Activated B cell treated with CpG ODN at 0.5 μM for 24 hours (primary cell): ENCODE results near the gene MLN. TPM values are rescaled to one million over a fixed set of nuclear protein-coding genes. Genes with fewer than 3 reads are reported as not detected.

Source experiments
- ATAC-seq: fragments of 200-7000 bp; cut with Tn5 transposase; one replicate; pipeline ENCODE4 v1.10.0; 2021; ENCODE audit warnings: low read depth, mild to moderate bottlenecking, moderate library complexity
- CTCF ChIA-PET: fragments of 350-600 bp; sonication (Branson Sonifier 250); formaldehyde crosslinking; loops from one replicate; lab custom pipeline; 2021; ENCODE audit warnings: antibody characterized with exemption; lab: Charles Lee
- POLR2A ChIA-PET: fragments of 350-600 bp; sonication (Branson Sonifier 250); formaldehyde crosslinking; loops from one replicate; lab custom pipeline; 2021; ENCODE audit warnings: antibody characterized with exemption; lab: Charles Lee
- DNase-seq: peaks from one replicate; pipeline ENCODE4 v3.0.0; 2022
- H3K27ac Mint-ChIP-seq: one replicate; pipeline ENCODE4 v1.8.0; 2020; ENCODE audit warnings: mixed read lengths
- H3K27me3 Mint-ChIP-seq: one replicate; pipeline ENCODE4 v1.8.0; 2021; ENCODE audit warnings: mixed read lengths
- H3K36me3 Mint-ChIP-seq: one replicate; pipeline ENCODE4 v1.8.0; 2021; ENCODE audit warnings: low read depth, mixed read lengths
- H3K4me1 Mint-ChIP-seq: one replicate; pipeline ENCODE4 v1.8.0; 2021; ENCODE audit warnings: mixed read lengths
- H3K4me3 Mint-ChIP-seq: one replicate; pipeline ENCODE4 v1.8.0; 2020; ENCODE audit warnings: mild to moderate bottlenecking, mixed read lengths
- H3K9me3 Mint-ChIP-seq: one replicate; pipeline ENCODE4 v1.8.0; 2020; ENCODE audit warnings: mixed read lengths
- CTCF ChIP-seq: fragments of 200-600 bp; IDR thresholded peaks from one replicate; pipeline ENCODE4 v1.8.0; 2022; ENCODE audit warnings: antibody characterized with exemption, mild to moderate bottlenecking
- intact Hi-C: fragments of 100-400 bp; cut with micrococcal nuclease; formaldehyde crosslinking; loops from one replicate; pipeline ENCODE4 v1.15.1; 2024
- total RNA-seq: library from RNA; stranded (reverse); gene quantifications from 2 replicates; pipeline ENCODE4 v1.2.3, GENCODE V29; 2022

MLN gene
- total RNA-seq, 1 donor from 2014 or later: not detected

- ChIA-PET CTCF (interaction anchor here (1.2 kb wide), 1 partner anchor 9 kb away, joined by 3 read pairs; no protein-coding TSS in a partner anchor), POLR2A (no interaction called here)
- H3K9me3 Mint-ChIP-seq: no peaks in the 10 kb centered on the region
- intact Hi-C loops: no loop called here
- no peaks in the 10 kb centered on the region for H3K27me3 Mint-ChIP-seq
- H3K4me3 Mint-ChIP-seq: no peak overlapping the region
- DNase-seq: no peak
- no peak overlapping the region for H3K27ac Mint-ChIP-seq
- TF ChIP-seq CTCF: no peak
- peaks cover 9% of the 10 kb centered on the region for H3K4me1 Mint-ChIP-seq
- peaks cover 99% of the 10 kb centered on the region for H3K36me3 Mint-ChIP-seq
- no peak for ATAC-seq
Measured at GRCh38 chr6:33779895-33780294, 23.9 kb downstream of the MLN start.

GRCh38 chr6:33779290-33779689, 24.5 kb downstream of the MLN start:
- POLR2A ChIA-PET: no interaction called here
- peaks cover 99% of the 10 kb centered on the region for H3K36me3 Mint-ChIP-seq

GRCh38 chr6:33778444-33779121, 25.2 kb downstream of the MLN start:
- Mint-ChIP-seq H3K9me3 (no peaks in the 10 kb centered on the region), H3K36me3 (peaks cover 96% of the 10 kb centered on the region), H3K4me3 (no peak overlapping the region), H3K4me1 (no peaks in the 10 kb centered on the region), H3K27me3 (no peaks in the 10 kb centered on the region), H3K27ac (no peak overlapping the region)
- no peak for DNase-seq
- no peak for TF ChIP-seq CTCF
- ChIA-PET POLR2A (interaction anchor here (1.7 kb wide), 1 partner anchor 9 kb away, joined by 4 read pairs; no protein-coding TSS in a partner anchor), CTCF (interaction anchor here (1.0 to 1.2 kb wide), 2 partner anchors 9 kb away, joined by 3 read pairs; no protein-coding TSS in a partner anchor)
- ATAC-seq: no peak
- intact Hi-C loops: no loop called here

More at GRCh38 chr6:33779290-33779689, 24.5 kb downstream of the MLN start:
- TF ChIP-seq CTCF: no peak
- no peaks in the 10 kb centered on the region for H3K9me3 Mint-ChIP-seq
- H3K27me3 Mint-ChIP-seq: no peaks in the 10 kb centered on the region
- intact Hi-C loops: no loop called here
- ATAC-seq (no peak), DNase-seq (no peak)
- CTCF ChIA-PET: interaction anchor here (1.0 to 1.2 kb wide), 2 partner anchors 8 to 10 kb away, joined by 3 read pairs; no protein-coding TSS in a partner anchor
- no peak overlapping the region for H3K4me3 Mint-ChIP-seq
- no peak overlapping the region for H3K27ac Mint-ChIP-seq
- peaks cover 4% of the 10 kb centered on the region for H3K4me1 Mint-ChIP-seq

GRCh38 chr6:33777398-33778388, 26.1 kb downstream of the MLN start:
- TF ChIP-seq CTCF: no peak
- ChIA-PET POLR2A (interaction anchor here (1.7 kb wide), 1 partner anchor 10 kb away, joined by 4 read pairs; no protein-coding TSS in a partner anchor), CTCF (interaction anchor here (1.0 to 1.2 kb wide), 2 partner anchors 8 to 10 kb away, joined by 3 read pairs; no protein-coding TSS in a partner anchor)
- Mint-ChIP-seq H3K36me3 (peaks cover 96% of the 10 kb centered on the region), H3K27ac (no peak overlapping the region), H3K9me3 (no peaks in the 10 kb centered on the region), H3K27me3 (no peaks in the 10 kb centered on the region), H3K4me1 (no peaks in the 10 kb centered on the region), H3K4me3 (no peak overlapping the region)
- intact Hi-C loops: no loop called here
- ATAC-seq (no peak), DNase-seq (no peak)
